Kidney epithelial cell (primary cell): Measurements from ENCODE around the gene CTNNA3. TPM values are rescaled to one million over a fixed set of nuclear protein-coding genes. Genes with fewer than 3 reads are reported as not detected.

Experiments
- DNase-seq: peaks from one replicate; pipeline ENCODE4 v3.0.0-alpha.2; 2010; ENCODE audit warnings: low read depth
- H3K27me3 ChIP-seq: 2 replicates; pipeline ENCODE4 v1.6.0; 2011; ENCODE audit warnings: low read length; ENCODE audit not compliant: control insufficient read depth, insufficient read depth
- H3K36me3 ChIP-seq: 2 replicates; pipeline ENCODE4 v1.5.1; 2011; ENCODE audit warnings: low read length; ENCODE audit not compliant: control insufficient read depth, insufficient read depth
- H3K4me3 ChIP-seq: 2 replicates; pipeline ENCODE4 v1.5.1; 2011; ENCODE audit warnings: low read depth, mild to moderate bottlenecking, control low read depth, low read length
- CTCF ChIP-seq: IDR thresholded peaks from 2 replicates; pipeline ENCODE4 v1.5.1; 2011; ENCODE audit warnings: mild to moderate bottlenecking, moderate library complexity, low read length, control low read depth, inconsistent platforms; ENCODE audit not compliant: insufficient read depth, poor library complexity, severe bottlenecking
- total RNA-seq: library from RNA; depleted of rRNA; stranded (reverse); fragments of >200 nt; gene quantifications from 2 replicates; pipeline ENCODE4 v1.2.3, GENCODE V29; 2015

CTNNA3 gene
- total RNA-seq, 1 donor from 2014 or later, result 0.79 TPM

- H3K36me3 ChIP-seq, result no peaks in the 10 kb centered on the region
- no peak for DNase-seq
- no peak overlapping the region for H3K4me3 ChIP-seq
- no peak for TF ChIP-seq CTCF
- no peaks in the 10 kb centered on the region for H3K27me3 ChIP-seq
Measured at GRCh38 chr10:66008221-66008620, 1687.8 kb downstream of the CTNNA3 start.

DNA sequence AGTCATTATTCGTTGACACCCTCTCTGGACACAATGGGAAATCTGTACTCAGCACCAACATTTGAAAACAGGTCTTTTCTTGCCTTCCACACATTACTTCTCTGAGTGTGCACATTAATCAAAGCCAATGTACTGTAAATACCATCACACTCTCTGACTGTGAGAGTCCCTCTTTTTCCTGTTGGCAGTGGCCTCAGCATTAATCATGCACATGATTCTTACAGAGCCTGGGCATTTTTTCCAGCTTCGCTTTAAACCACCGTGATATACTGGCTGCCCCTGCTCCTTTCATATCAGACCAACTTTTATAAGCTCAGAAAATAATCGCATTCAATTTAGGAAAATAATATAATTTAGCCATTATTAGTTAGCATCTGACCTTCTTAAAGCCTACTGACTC lies 1689.6 kb downstream of the CTNNA3 start:
- H3K4me3 ChIP-seq, result no peak overlapping the region
- H3K36me3 ChIP-seq, result no peaks in the 10 kb centered on the region
- DNase-seq, result no peak
- no peak for TF ChIP-seq CTCF
- H3K27me3 ChIP-seq, result no peaks in the 10 kb centered on the region

DNA sequence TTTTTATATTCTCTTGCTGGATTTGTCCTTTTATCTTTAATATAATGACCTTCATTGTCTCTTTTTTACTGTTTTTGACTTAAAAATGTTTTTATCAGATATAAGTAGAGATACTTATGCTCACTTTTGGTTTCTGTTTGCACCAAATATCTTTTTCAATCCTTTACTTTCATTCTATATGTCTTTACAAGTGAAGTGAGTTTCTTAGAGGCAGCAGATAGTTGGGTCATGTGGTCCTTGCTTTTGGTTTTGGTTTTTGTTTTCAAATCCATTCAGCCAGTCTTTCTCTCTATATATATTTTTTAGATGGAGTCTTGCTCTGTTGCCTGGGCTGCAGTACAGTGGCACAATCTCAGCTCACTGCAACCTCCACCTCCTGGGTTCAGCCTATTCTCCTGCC lies 1702.5 kb downstream of the CTNNA3 start:
- no peak for DNase-seq

DNA sequence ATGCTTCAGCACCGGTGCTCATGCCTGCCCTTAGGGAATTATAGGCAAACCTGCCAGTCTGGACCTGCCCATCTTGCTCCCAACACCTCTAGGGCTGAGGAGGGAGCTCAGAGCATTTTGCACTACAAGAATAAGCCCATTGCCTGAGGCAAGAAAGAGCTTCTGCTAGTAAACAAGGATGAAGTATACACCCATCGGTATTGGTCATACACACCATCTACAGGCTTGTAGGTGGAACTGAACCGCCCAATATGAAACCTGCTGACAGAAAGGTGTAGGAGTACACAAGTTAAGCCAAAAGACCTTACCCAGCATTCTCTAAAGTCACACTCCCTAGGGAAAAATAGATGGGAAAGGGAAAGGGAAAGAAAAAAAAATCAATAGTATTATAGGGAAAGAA lies 1727.1 kb downstream of the CTNNA3 start:
- TF ChIP-seq CTCF, result no peak
- no peak for DNase-seq
- Histone ChIP-seq H3K36me3 (no peaks in the 10 kb centered on the region), H3K4me3 (no peak overlapping the region), H3K27me3 (no peaks in the 10 kb centered on the region)

More for the DNA sequence above, 1702.5 kb downstream of the CTNNA3 start:
- Histone ChIP-seq H3K4me3 (no peak overlapping the region), H3K27me3 (no peaks in the 10 kb centered on the region), H3K36me3 (no peaks in the 10 kb centered on the region)
- TF ChIP-seq CTCF, result no peak

GRCh38 chr10:65968437-65968836 lies 1727.6 kb downstream of the CTNNA3 start:
- TF ChIP-seq CTCF, result no peak
- no peak overlapping the region for H3K4me3 ChIP-seq

DNA sequence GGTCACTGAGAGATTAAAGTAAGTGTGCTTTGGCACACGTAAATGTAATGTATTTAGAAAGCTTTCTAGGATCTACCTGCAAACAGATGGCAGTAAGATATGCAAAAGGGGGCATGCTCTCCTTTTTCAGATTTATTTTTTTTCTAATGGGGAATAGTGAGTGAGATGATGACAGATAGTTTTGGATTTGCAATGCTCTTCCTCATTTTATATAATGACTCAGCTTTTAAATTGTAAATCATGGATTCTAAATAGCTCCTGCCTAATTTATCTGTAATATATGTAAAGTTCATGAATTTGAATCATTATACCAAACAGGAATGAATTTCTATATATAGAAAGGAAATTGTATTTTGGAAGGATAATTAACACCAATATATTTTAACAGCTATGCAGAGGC lies 1731.8 kb downstream of the CTNNA3 start:
- no peak overlapping the region for H3K4me3 ChIP-seq
- no peaks in the 10 kb centered on the region for H3K36me3 ChIP-seq
- H3K27me3 ChIP-seq, result no peaks in the 10 kb centered on the region
- TF ChIP-seq CTCF, result no peak
- no peak for DNase-seq

More at GRCh38 chr10:65968437-65968836, 1727.6 kb downstream of the CTNNA3 start:
- Histone ChIP-seq H3K27me3 (no peaks in the 10 kb centered on the region), H3K36me3 (no peaks in the 10 kb centered on the region)
- no peak for DNase-seq
